Uterus (tissue), 4 donors: ENCODE measurements around the gene MST1. TPM values are rescaled to one million over a fixed set of nuclear protein-coding genes. Genes with fewer than 3 reads are reported as not detected.

Source experiments
- DNase-seq, 2 donors: peaks; one replicate each; pipeline ENCODE4 v3.0.0-alpha.2; 2019 to 2020
- H3K27ac ChIP-seq, 2 donors: fragments of 200-600 bp; sonication (generic); 1 replicate in 1 of 2; 2 replicates in 1 of 2; pipeline ENCODE4 v1.5.1; 2016 to 2018
- H3K27me3 ChIP-seq, 2 donors: fragments of 200-600 bp; sonication (generic); one replicate each; pipeline ENCODE4 v1.5.1; 2018 to 2019; ENCODE audit warnings: control low read depth in 1 of 2
- H3K36me3 ChIP-seq, 2 donors: fragments of 200-600 bp; sonication (generic); one replicate each; pipeline ENCODE4 v1.5.1; 2019; ENCODE audit warnings: control low read depth in 1 of 2
- H3K4me1 ChIP-seq, 2 donors: fragments of 200-600 bp; sonication (generic); one replicate each; pipeline ENCODE4 v1.5.1; 2018 to 2019; ENCODE audit warnings: control low read depth in 1 of 2
- H3K4me3 ChIP-seq, 2 donors: fragments of 200-600 bp; sonication (generic); 1 replicate in 1 of 2; 2 replicates in 1 of 2; pipeline ENCODE4 v1.5.1; 2018 to 2019; ENCODE audit warnings: mild to moderate bottlenecking in 1 of 2
- H3K9me3 ChIP-seq, 2 donors: fragments of 200-600 bp; sonication (generic); one replicate each; pipeline ENCODE4 v1.5.1; 2019; ENCODE audit warnings: control low read depth in 1 of 2
- CTCF ChIP-seq, 4 experiments: fragments of 200-600 bp in 2 of 4; fragments of 450-650 bp in 2 of 4; sonication (generic) in 2 of 4; IDR thresholded peaks; one replicate each; pipeline ENCODE4 v1.5.1; 2016 to 2019; ENCODE audit warnings: antibody characterized with exemption in 4 of 4, mild to moderate bottlenecking in 2 of 4, moderate library complexity in 1 of 4
- POLR2A ChIP-seq, 2 donors: fragments of 450-650 bp; IDR thresholded peaks; one replicate each; pipeline ENCODE4 v1.6.1; 2016; ENCODE audit warnings: antibody characterized with exemption in 2 of 2, mild to moderate bottlenecking in 1 of 2, moderate library complexity in 1 of 2
- intact Hi-C: fragments of 100-400 bp; cut with DNase I; formaldehyde crosslinking; loops from one replicate; pipeline ENCODE4 v1.15.1; 2023; ENCODE audit warnings: low total_unique reads
- total RNA-seq, 4 donors: library from RNA; depleted of rRNA in 3 of 4; stranded (reverse); fragments of >200 nt in 3 of 4; gene quantifications; one replicate each; pipeline versions ENCODE4 v1.1.0 to v1.2.4, GENCODE V29; 2014 to 2023
- donor health status: DM: yes; HTN: yes; CAD: no.

MST1 gene
- total RNA-seq, 4 donors from 2014 or later, result 5.1 to 11.5 (median 10.4) TPM; not detected in 1

GRCh38 chr3:49671291-49672288 is 17.7 kb downstream of the MST1 start:
- H3K27me3 ChIP-seq, result no peaks in the 10 kb centered on the region
- peaks cover 0 to 8% of the 10 kb centered on the region in 2 donors for H3K4me1 ChIP-seq
- no peak overlapping the region for H3K27ac ChIP-seq
- TF ChIP-seq CTCF (IDR thresholded peaks at IDR 0.05) (peak; percentile 58 to 79 (median 68)), POLR2A (IDR thresholded peaks at IDR 0.05) (no peak)
- H3K36me3 ChIP-seq, result no peaks in the 10 kb centered on the region
- intact Hi-C loops, result no loop called here
- no peaks in the 10 kb centered on the region for H3K9me3 ChIP-seq
- no peak overlapping the region for H3K4me3 ChIP-seq
- DNase-seq, result peak; percentile 44 to 54

GRCh38 chr3:49670940-49671290 is 18.4 kb downstream of the MST1 start:
- no peak for DNase-seq
- Histone ChIP-seq H3K4me1 (peaks cover 0 to 8% of the 10 kb centered on the region in 2 donors), H3K27ac (no peak overlapping the region), H3K4me3 (no peak overlapping the region), H3K27me3 (no peaks in the 10 kb centered on the region), H3K36me3 (no peaks in the 10 kb centered on the region), H3K9me3 (no peaks in the 10 kb centered on the region)
- intact Hi-C loops, result no loop called here
- TF ChIP-seq POLR2A (IDR thresholded peaks at IDR 0.05) (no peak), CTCF (IDR thresholded peaks at IDR 0.05) (no peak)

GRCh38 chr3:49669352-49669751 is 19.9 kb downstream of the MST1 start:
- DNase-seq, result no peak
- no peak overlapping the region for H3K27ac ChIP-seq
- H3K27me3 ChIP-seq, result no peaks in the 10 kb centered on the region
- no peaks in the 10 kb centered on the region for H3K4me1 ChIP-seq
- no peak overlapping the region for H3K4me3 ChIP-seq
- no peaks in the 10 kb centered on the region for H3K36me3 ChIP-seq
- TF ChIP-seq CTCF (IDR thresholded peaks at IDR 0.05) (no peak), POLR2A (IDR thresholded peaks at IDR 0.05) (no peak)
- intact Hi-C loops, result loop anchor here (5.0 kb wide), 1 partner anchor 132 kb away; no protein-coding TSS in a partner anchor
- no peaks in the 10 kb centered on the region for H3K9me3 ChIP-seq

- no peaks in the 10 kb centered on the region for H3K27me3 ChIP-seq
- H3K36me3 ChIP-seq, result no peaks in the 10 kb centered on the region
- H3K4me3 ChIP-seq, result no peak overlapping the region
- no peak overlapping the region for H3K27ac ChIP-seq
- intact Hi-C loops, result loop anchor here (5.0 kb wide), 1 partner anchor 132 kb away; no protein-coding TSS in a partner anchor
- no peaks in the 10 kb centered on the region for H3K9me3 ChIP-seq
- DNase-seq, result no peak
- TF ChIP-seq CTCF (IDR thresholded peaks at IDR 0.05), result no peak
- TF ChIP-seq POLR2A (IDR thresholded peaks at IDR 0.05), result no peak
- H3K4me1 ChIP-seq, result no peaks in the 10 kb centered on the region
Measured at GRCh38 chr3:49668861-49669260, 20.4 kb downstream of the MST1 start.

GRCh38 chr3:49668414-49668797 is 20.9 kb downstream of the MST1 start:
- H3K4me1 ChIP-seq, result no peaks in the 10 kb centered on the region
- intact Hi-C loops, result loop anchor here (5.0 kb wide), 1 partner anchor 131 kb away; no protein-coding TSS in a partner anchor
- DNase-seq, result no peak
- H3K27ac ChIP-seq, result no peak overlapping the region
- no peaks in the 10 kb centered on the region for H3K36me3 ChIP-seq
- H3K9me3 ChIP-seq, result no peaks in the 10 kb centered on the region
- no peaks in the 10 kb centered on the region for H3K27me3 ChIP-seq
- TF ChIP-seq CTCF (IDR thresholded peaks at IDR 0.05) (no peak), POLR2A (IDR thresholded peaks at IDR 0.05) (no peak)
- no peak overlapping the region for H3K4me3 ChIP-seq
